ENCODE results near the gene SQSTM1.

The SQSTM1 gene

DNA sequence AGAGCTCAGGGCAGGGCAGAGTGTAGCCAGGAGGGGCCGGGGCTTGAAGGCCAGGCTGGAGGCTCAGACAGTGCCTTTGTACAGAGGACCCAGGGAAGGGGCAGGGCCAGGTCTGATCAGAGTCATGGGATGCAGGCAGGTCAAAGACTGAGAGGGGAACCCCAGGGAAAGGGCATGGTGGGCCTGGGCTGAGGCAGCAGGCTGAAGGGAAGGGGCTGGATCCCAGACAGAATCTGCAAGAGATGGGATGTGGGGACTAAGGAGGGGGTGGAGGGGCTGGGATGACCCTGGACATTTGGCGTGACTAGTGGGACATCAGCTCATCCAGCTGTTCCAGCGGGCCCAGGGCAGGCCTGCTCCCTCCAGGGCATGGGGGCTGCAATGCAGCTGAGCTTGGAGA lies 53.4 kb downstream of the SQSTM1 start:
- no peak for DNase-seq (ENCODE audit: low spot score)

DNA sequence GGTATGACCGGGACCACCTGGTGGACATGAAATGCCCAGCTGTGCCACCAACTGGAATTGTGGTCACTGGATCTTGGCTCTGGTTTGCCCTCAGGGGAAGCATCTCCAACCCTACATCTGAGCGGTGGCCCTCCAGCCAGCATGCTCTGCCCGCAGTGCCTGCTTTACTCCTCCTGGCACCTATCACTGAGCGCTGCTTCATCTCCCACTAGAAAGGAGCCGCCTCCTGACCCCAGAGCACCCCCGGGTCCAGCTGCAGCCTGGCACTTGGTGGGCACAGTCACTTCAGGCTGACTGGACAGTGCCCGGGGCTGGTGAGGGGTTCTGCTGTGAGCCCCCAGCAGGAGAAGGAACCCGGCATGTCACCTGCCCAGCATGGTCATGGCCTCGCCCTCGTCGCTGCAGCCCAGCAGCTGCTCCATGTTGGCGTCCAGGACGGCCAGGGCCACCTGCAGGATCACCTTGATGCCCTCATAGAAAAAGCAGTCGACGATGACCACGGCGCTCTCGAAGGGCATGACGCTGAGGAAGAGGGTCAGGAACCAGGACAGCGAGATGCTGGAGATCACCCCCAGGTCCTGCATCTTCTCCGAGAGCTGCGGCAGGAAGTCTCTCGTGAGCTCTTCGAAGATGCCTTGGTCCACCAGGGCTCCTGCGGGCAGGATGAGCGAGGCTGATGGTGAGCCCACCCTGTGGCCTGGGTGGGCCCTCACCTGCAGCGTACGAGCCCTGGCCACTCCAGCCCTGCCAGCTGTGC lies 54.0 kb downstream of the SQSTM1 start:
- DNase-seq (ENCODE audit: low spot score), result no peak

DNA sequence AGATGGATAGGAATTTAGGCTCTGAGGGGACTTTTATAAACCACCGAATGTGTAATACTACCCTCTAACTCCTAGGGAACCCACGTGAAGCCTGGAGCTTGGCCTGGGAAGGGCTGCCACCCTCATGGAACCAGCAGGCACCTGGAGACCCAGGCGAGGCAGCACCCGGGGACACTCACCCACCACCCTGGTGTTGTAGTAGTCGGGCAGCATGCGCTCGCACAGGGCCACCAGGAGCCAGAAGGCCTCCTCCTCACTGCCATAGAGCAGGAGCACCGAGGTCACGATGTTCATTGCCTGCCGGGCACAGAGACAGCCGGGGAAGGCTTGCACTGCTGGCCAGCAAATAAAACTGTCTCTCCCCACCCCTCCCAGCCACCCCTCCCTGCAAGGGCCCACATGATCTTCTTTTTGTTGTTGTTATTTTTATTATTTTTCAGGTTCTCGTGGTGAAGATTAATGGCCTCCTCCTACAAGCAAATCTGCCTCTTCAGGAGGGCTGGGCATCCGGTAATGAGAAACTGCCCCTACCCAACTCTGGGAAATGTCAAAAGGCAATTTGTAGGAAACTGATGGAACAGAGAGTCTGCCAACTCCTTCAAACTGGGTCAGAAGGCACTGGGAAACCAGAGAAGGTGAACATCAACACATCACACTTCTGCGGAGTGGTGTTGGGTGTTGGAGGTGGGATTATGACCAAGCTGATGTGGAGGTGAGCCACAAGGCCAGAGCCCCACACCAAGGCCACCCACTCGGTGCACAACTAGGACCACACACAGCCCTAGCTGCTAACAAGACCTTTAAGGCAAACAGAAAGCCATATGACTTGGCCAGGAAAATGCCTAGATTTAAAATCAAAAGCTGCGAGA lies 55.3 kb downstream of the SQSTM1 start:
- no peak for DNase-seq (ENCODE audit: low spot score)

DNA sequence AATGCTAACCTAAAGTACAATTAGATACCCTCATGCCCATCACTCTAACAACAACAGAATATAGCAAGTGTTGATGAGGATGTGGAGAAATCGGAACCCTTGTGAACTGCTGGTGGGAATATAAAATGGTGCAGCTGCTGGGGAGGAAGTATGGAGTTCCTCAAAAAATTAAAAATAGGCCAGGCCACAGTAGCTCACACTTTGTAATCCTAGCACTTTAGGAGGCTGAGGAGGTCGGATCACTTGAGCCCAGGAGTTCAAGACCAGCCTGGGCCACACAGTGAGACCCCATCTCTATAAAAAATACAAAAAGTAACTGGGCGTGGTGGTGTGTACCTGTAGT lies 55.9 kb downstream of the SQSTM1 start:
- DNase-seq (ENCODE audit: low spot score), result no peak

DNA sequence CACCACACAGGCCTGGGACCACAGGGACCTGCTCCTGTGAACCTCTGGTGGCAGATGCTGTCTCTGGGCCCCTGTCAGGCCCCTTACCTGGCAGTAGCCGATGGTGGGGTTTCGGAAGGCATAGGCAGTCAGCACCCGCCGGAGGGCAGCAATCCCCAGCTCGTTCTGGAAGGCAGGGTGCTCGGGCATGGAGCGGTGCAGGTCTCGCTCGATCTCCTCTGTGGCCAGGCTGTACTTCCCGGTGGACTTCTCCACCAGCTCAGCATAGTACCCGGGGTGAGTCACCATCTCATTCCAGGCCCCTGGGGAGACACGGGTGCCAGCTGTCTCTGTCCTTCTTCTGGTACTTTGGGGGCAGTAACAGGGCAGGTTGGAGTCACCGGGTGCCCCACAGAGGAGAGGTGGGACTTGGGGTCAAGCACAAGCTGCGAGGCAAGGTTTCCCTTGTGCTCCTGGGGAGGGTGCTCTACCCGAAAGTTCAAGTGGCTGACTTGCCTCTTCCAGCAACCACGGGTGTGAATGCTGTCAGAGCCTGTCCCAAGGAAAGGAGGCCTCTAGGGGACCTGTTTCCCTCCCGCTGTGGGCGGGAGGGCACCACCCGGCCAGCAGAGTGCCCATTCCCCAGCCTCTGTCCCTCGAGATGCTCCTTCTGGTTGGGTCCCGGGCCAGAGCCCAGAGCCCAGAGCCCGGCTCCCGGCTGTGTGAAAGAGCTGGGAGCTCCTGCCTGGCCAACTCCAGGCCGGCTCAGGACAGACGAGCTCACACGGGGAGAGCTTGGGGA lies 57.7 kb downstream of the SQSTM1 start:
- no peak for DNase-seq (ENCODE audit: low spot score)

DNA sequence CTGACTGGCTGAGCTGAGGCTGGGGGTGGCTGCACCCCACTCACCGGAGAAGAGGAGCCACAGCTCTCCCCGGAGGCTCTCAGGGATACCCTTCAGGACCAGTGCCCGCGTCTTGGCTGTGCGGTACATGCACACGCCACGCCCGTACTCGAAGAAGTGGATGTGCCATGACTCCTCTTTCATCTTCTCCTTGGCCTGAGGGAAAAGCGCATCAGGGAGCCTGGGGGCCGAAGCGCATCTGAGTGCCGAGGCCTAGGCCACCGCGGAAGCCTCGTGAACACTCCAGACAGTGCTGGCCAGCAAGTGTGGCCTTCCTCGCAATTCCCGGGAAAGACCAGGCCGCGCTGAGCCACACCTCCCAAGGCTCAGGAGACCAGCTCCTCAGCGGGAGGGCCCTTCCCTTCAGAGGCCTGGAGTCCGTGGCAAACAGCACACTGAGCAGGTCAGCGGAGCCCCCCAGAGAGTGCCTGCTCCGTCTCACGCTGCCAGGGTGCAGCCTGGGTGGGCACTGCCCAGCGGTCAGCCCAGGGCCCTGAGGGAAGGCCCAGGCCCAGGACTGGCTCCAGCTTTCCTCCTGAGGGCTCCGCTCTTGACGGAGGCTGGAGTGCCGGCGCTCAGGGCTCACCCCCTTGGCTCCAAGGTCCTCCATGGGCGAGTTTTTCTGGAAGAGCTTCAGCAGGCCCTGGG lies 58.4 kb downstream of the SQSTM1 start:
- DNase-seq (ENCODE audit: low spot score), result no peak

DNA sequence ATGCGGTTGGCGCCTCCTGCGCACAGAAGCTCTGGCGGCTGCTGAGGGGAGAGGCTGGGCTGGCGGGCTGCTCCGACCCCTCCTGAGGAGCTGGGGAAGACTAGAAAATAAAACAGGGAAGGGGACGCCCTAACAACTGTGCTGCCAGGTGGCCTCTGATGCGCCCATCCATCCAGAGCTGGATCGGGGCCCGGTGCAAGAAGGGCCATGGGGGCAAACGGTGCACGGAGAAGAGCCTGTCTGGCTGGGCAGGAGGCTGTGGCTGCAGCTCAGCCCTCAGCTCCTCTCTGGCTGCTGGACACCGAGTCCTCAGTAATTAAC lies 58.9 kb downstream of the SQSTM1 start:
- DNase-seq (ENCODE audit: low spot score), result no peak

- no peak for DNase-seq (ENCODE audit: low spot score)
Observed at GRCh38 chr5:179880066-179880650, 59.5 kb downstream of the SQSTM1 start.

DNA sequence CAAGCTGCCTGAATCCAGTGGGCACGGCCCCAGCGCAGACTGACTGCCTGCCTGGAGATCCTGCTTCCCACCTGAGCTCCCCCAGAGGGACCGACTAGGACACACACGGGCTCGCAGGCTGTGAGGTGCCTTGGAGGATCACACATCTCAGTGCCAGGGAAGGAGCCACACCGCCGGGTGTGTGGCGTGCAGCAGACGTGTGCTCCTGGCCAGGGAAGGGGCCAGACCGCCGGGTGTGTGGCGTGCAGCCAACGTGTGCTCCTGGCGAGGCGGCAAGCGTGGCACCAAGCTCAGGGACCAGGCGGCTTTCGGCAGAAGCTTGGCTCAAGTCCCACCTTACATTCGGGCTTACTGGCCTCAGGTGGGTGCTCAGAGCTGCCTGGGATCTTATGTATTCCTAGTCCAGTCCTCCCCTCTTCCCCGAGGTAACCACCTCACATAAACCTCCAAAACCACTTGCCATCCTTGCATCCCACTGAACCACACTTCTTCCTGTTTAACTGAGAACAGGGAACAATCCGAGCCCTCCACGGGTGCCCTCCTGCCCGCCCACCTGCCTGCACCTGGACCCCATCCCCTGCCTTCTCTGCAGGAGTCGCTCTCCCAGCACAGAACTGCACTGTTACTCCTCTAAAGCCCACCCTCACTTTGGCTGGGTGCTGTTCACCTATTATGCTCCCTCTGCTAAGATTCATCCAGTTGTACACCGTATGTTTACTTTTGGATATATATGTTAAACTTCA lies 60.3 kb downstream of the SQSTM1 start:
- DNase-seq (ENCODE audit: low spot score), result no peak

GRCh38 chr5:179882338-179882737 lies 61.6 kb downstream of the SQSTM1 start:
- no peak for DNase-seq (ENCODE audit: low spot score)

- DNase-seq (ENCODE audit: low spot score), result no peak
Observed at GRCh38 chr5:179883163-179883562, 62.5 kb downstream of the SQSTM1 start.

DNA sequence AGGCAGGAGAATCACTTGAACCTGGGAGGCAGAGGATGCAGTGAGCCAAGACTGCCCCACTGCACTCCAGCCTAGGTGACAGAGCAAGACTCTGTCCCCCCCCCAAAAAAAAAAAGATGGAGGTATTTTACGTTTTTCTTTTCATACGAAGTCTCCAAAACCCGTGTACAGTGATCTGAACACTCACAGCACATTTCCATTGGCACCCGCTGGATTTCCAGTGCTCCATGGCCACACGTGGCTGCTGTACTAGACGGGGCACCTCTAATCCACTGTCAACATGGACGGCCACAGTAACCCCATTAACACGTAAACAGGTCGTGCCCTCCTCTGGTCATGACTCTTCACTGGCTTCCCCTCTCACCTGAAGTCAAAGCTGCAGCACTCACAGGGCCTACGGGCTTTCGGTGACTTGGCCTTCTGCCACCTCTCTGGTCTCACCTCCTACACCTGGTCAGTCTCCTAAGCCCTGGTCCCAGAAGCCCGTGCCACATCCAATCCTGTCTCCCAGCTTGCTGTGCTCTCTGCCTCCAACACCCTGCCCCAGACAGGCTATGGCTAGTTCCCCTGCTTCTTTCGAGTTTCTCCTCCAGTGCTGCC lies 64.9 kb downstream of the SQSTM1 start:
- no peak for DNase-seq (ENCODE audit: low spot score)

DNA sequence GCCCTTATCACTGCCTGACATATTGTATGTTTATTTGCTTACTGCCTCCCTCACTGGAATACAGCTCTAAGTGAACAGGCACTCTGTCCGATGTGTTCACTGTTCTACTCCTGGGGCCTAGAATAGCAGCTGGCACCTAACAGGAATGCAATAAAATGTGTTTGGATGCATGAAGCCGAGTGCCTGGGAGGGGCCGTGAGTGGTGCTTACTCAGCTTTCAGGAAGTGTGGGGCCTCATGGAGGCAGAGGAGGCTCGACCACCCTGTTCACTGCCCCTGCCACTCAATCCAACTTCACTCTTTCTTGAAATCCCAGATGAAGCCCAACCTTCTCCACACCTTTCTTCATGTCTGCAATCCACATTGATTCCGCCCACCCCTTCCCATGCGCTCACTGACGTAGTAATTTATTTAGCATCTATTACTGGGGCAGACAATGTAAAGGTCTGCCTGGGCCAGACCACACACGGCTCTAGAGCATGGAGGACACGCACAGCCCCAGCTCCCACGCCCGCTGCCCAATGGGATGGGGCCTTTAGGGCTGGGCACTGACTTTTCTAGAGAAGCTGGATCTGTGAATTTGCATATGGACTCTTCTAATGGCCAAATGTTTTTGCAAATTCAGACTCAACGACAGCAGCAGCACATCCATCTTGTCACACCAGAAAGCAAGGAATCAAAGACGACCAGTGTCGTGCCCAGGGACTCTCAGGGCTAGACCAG lies 65.6 kb downstream of the SQSTM1 start:
- DNase-seq (ENCODE audit: low spot score), result no peak

GRCh38 chr5:179887095-179887494 lies 66.4 kb downstream of the SQSTM1 start:
- DNase-seq (ENCODE audit: low spot score), result no peak
